ENCODE data around the gene LPP.

GRCh38 chr3:188729422-188729821, 575.5 kb downstream of the LPP start:
- no peak for TF ChIP-seq POLR2A (IDR thresholded peaks at IDR 0.05; ENCODE audit: low read length)
- no peak for TF ChIP-seq GATA1 (IDR thresholded peaks at IDR 0.05; ENCODE audit: low read depth, low read length)
